Stimulated activated CD8-positive, alpha-beta memory T cell treated with anti-CD3 and anti-CD28 coated beads, Interleukin-15, amount 100 ng/mL, for 24 hours (primary cell): ENCODE data around the gene SEC24D.
"Not testable (repeated sequence)": the region's sequence is repeated elsewhere in the genome, so short reads cannot be mapped to it uniquely, and the experiment has no call there.

Experiments used
- DNase-seq: peaks from one replicate; pipeline ENCODE4 v3.0.0-alpha.2; 2020; ENCODE audit warnings: low read depth

SEC24D gene

GRCh38 chr4:118835571-118836300, at the start of gene SEC24D:
Gene SEC24D, minus strand, starts transcription at chr4:118836126. Its CDS starts 2,430 bp downstream, at chr4:118833696.
- DNase-seq = peak; percentile 73

DNA sequence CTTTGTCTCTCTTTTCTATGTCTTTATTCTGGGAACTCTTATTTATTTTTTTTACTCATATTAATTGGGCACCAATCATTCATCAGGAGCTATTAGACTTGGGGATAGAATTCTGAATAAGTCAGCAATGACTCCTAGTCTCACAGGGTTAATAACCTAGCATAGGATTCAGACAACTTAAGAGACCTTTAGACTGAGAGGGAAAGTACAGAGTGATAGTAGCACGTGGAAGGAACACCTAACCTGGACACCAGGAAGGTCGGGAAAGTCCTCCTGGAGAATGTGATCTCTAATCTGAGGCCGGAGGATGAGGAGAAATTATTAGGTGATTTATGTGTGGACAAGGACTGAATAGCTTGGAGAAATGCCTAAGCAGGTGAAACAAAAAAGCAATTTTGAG, 48.8 kb upstream of the SEC24D start:
- no peak for DNase-seq

DNA sequence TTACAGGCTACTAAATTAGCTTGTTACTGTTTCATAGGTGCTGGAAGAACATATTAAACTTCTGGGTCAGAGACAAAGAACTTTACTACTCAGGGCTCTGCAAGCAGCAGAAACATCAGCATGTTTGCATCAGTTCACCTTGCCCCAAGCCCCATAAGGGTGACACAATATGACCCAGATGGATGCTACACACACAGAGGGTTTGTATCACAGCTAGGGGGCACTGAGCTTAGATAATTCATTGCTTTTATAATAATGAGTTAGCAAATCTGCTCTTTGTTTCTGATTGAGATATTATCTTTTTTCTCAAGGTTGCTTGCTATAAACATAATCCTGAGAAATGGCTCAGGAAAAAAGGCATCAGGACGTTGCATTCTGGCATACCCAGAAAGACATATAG, 47.9 kb upstream of the SEC24D start:
- DNase-seq = no peak

DNA sequence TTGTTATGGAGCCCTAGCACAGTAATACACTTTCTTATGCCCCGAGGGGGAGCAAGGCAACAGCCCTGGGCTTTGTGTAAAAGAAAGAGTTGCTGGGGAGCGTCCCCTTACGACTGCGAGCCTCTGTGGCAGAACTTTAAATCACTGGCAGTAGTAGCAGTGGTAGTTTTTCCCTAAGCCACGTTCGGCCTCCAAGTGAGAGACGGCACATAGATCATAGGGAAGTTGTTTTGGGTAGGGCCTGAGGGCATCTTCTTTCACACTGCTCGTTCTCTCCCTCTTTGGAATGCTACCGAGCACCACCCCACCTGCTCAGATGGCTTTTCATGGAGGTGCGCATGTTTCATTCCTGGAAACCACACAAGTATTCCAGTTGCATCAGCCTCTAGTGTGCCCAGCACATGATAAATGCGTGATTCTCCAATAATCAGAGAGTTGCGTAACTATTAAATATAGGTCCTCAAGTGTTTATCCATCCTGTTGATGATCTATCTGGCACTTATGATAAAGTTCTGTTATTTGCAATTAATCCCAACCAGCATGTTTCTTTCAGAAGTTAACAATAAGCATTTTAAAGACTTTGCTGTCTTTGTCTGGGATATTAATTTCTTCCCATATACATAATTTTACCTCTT, 45.7 kb upstream of the SEC24D start:
- no peak for DNase-seq

DNA sequence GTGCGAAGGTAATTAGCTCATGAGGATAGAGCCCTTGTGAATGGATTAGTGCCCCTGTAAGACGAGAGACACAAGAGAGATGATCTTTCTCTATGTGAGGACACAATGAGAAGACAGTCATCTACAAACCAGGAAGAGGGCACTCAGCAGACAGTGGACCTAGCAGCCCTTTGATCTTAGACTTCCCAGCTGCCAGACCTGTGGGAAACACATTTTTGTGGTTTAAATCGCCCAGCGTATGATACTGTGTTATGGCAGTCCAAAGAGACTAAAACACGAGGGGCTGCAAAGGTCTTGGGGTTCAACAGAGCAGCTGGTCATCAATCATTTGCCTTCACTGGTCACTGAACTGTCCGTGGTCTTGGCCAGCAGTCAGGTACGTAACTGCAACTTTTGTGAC, 43.5 kb upstream of the SEC24D start:
- no peak for DNase-seq

- DNase-seq = not testable (repeated sequence)
Observed at GRCh38 chr4:118878507-118878906, 42.6 kb upstream of the SEC24D start.

DNA sequence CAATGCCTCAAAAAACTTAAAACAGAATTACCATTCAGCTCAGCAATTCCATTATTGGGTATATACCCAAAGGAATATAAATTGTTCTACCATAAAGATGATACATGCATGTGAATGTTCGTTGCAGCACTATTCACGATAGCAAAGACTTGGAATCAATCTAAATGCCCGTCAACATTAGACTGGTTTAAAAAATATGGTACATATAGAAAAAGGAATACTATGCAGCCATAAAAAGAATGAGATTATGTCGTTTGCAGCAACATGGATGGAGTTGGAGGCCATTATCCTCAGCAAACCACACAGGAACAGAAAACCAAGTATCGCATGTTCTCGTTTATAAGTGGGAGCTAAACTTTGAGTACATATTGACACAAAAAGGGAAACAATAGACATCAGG, 41.9 kb upstream of the SEC24D start:
- no peak for DNase-seq

- no peak for DNase-seq
Observed at GRCh38 chr4:118872181-118872580, 36.3 kb upstream of the SEC24D start.

DNA sequence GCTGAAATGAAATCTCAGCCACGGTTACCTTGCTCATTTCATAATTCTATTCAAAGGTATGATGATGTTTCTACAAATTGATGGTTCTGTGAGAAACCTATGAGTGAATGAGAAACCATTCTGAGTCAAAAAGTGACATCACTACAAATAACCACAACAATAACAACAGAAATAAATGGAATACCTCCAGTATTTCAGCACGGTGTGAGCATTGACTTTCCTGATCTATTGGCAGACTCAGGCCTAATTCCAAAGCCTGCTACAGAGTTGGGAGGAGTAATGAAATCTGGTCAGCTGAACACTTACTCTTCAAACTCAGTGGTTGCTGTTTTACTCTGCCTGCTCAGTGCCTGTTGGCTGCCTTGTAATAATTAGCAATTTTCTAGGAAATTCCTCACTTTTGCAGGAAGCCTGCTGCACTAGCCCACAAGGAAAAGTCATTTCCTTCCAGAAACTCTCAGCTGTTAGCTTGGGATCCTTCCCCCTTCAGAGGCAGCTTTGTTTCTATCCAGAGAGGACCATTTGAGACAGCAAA, 33.9 kb upstream of the SEC24D start:
- no peak for DNase-seq

GRCh38 chr4:118867311-118868067, 31.6 kb upstream of the SEC24D start:
- no peak for DNase-seq

DNA sequence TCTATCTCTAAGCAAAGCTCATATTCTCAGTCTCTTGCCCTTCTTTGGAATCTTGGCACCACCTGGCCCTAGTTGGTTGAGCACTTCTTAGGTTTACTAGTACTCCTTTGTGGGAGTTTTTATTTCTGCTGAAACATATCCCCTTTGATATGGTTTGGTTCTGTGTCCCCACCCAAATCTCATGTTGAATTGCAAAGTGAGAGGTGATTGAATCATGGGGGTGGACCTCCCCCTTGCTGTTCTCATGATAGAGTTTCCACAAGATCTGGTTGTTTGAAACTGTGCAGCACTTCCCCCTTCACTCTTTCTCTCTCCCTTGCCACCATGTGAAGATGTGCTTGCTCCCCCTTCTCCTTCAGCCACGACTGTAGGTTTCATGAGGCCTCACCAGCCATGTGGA, 30.5 kb upstream of the SEC24D start:
- no peak for DNase-seq

GRCh38 chr4:118865091-118865708, 29.3 kb upstream of the SEC24D start:
- DNase-seq = no peak

DNA sequence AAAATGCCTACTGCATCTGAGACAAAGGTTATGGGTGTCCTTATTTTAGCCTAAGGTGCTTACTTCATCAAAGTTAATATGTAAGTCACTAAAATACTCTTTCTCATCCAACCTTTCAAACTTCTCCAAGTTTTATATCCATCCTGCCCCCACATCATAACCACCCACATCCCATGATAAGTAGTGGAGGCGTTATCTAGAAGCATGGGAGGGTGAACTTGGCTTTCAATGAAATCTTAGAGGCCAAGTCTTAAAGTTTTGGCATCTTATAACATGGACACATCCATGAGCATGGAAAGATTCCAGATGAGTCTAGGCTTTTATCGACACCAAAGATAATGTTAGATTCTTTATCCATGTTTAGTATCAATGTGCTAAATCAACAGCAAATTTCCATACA, 22.9 kb upstream of the SEC24D start:
- DNase-seq = no peak

- DNase-seq = no peak
Observed at GRCh38 chr4:118857760-118858159, 21.8 kb upstream of the SEC24D start.

GRCh38 chr4:118850488-118851173, 14.7 kb upstream of the SEC24D start:
- DNase-seq = no peak

- no peak for DNase-seq
Observed at GRCh38 chr4:118849867-118850487, 14.1 kb upstream of the SEC24D start.

- DNase-seq = no peak
Observed at GRCh38 chr4:118848901-118849300, 13.0 kb upstream of the SEC24D start.

DNA sequence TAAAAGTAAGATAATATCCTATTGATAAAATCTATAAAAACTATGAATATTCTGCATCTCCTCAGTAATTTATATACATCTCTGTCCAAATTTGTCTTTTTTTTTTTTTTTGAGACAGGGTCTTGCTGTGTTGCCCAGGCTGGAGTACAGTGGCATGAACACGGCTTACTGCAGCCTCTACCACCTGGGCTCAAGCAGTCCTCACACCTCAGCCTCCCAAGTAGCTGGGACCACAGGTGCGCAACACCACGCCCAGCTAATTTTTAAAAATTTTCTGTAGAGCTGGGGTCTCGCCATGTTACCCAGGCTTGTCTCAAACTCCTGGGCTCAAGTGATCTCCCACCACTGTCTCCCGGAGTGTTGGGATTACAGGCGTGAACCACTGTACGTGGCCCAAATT, 12.3 kb upstream of the SEC24D start:
- DNase-seq = no peak

GRCh38 chr4:118846979-118847378, 11.1 kb upstream of the SEC24D start:
- DNase-seq = no peak

DNA sequence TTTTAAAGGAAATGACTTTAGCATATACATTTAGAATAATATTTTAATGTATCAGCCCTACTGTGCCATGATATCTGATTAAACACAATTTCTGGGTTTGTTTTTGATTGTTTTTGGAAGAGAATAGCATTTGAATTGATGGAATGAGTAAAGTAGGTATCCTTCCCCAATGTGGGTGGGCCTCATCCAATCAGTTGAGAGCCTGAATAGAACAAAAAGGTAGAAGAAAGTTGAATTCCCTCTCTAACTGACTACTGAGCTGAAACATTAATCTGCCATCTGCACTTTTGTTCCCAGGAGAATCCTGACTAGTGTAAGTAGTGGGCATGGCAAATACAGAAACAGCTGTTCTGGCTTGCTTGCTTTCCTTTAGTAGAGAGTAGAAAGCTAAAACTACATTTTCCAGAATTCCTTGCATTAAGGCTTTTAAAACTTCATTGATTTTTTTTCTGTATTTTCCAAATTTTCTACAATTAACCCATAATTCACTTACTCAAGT, 9.7 kb upstream of the SEC24D start:
- no peak for DNase-seq

DNA sequence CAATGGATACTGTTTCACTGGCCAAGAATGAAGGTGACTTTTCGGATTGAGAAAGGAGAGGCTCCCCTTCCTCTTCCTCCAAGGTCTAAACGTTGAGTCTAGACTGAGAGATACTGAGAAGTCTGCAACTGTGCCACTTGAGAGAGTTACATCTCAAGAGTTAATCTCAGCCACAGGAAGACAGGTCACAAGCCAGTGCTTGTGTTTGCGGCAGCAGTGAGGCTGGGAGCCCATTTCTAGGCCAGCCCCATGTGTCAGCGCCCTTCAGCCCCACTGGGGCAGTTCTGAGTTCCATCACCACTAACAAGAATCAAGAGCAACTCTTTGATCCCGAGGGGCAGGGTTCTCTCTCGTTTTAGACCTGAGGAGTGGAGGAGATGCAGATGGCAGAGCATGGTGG, 7.3 kb upstream of the SEC24D start:
- no peak for DNase-seq
